Small intestine (tissue), 7 donors: ENCODE data around the gene PPP1R27. TPM values are rescaled to one million over a fixed set of nuclear protein-coding genes. Genes with fewer than 3 reads are reported as not detected.
"Not testable (repeated sequence)": the region's sequence is repeated elsewhere in the genome, so short reads cannot be mapped to it uniquely, and the experiment has no call there.

Source experiments
- DNase-seq, 2 donors: peaks; one replicate each; pipeline versions ENCODE4 v3.0.0 to v3.0.0-alpha.2; 2013
- FAIRE-seq: peaks from 2 replicates; lab custom pipeline; 2012; peaks lifted over from hg19 to GRCh38; lab: Jason Lieb, UNC
- H3K27ac ChIP-seq, 3 donors: one replicate each; pipeline ENCODE4 v1.5.1; 2013; ENCODE audit warnings: low read length in 2 of 3, mild to moderate bottlenecking in 2 of 3, control low read depth in 1 of 3, inconsistent platforms in 1 of 3, low read depth in 1 of 3, moderate library complexity in 1 of 3
- H3K27me3 ChIP-seq, 3 donors: one replicate each; pipeline ENCODE4 v1.6.1; 2013; ENCODE audit warnings: low read length in 3 of 3, inconsistent platforms in 1 of 3; ENCODE audit not compliant: control insufficient read depth in 3 of 3, insufficient read depth in 3 of 3
- H3K36me3 ChIP-seq, 3 donors: one replicate each; pipeline ENCODE4 v1.6.1; 2013; ENCODE audit warnings: low read length in 3 of 3, inconsistent platforms in 1 of 3, low read depth in 1 of 3, mild to moderate bottlenecking in 1 of 3, moderate library complexity in 1 of 3; ENCODE audit not compliant: control insufficient read depth in 3 of 3, insufficient read depth in 2 of 3
- H3K4me1 ChIP-seq, 3 donors: one replicate each; pipeline ENCODE4 v1.6.1; 2013; ENCODE audit warnings: low read length in 2 of 3, inconsistent platforms in 1 of 3, low read depth in 1 of 3, mild to moderate bottlenecking in 1 of 3, moderate library complexity in 1 of 3; ENCODE audit not compliant: control insufficient read depth in 3 of 3, insufficient read depth in 2 of 3
- H3K4me3 ChIP-seq, 3 donors: one replicate each; pipeline ENCODE4 v1.5.1; 2013; ENCODE audit warnings: low read length in 3 of 3, control low read depth in 1 of 3, inconsistent platforms in 1 of 3, low read depth in 1 of 3, mild to moderate bottlenecking in 1 of 3, moderate library complexity in 1 of 3
- H3K9me3 ChIP-seq, 2 donors: one replicate each; pipeline ENCODE4 v1.6.1; 2013; ENCODE audit warnings: low read depth in 1 of 2, low read length in 1 of 2; ENCODE audit not compliant: control insufficient read depth in 2 of 2, insufficient read depth in 1 of 2
- WGBS, 3 donors: extraction: QIAGEN DNeasy Blood & Tissue Kit; methylation state at CpG; one replicate each; pipeline ENCODE4 v1.1.7; 2013; 5-methylcytosine and 5-hydroxymethylcytosine counted together
- polyA plus RNA-seq, 4 donors: library from polyadenylated mRNA; stranded (reverse) in 3 of 4; unstranded in 1 of 4; fragments of 200-250 nt in 3 of 4; fragments of 120-200 nt in 1 of 4; gene quantifications; one replicate each; pipeline versions ENCODE4 v1.2.1 to v1.2.3, GENCODE V29; 2013
- donor health status: healthy with polysubstance abuse.
- donor health status: control.
- donor health status: control.
- donor health status: Bipolar disorder and iron deficiency.
- donor health status: healthy.

Gene PPP1R27
- polyA plus RNA-seq, 4 donors = 0.12 to 2.5 (median 0.49) TPM; not detected in 1

DNA sequence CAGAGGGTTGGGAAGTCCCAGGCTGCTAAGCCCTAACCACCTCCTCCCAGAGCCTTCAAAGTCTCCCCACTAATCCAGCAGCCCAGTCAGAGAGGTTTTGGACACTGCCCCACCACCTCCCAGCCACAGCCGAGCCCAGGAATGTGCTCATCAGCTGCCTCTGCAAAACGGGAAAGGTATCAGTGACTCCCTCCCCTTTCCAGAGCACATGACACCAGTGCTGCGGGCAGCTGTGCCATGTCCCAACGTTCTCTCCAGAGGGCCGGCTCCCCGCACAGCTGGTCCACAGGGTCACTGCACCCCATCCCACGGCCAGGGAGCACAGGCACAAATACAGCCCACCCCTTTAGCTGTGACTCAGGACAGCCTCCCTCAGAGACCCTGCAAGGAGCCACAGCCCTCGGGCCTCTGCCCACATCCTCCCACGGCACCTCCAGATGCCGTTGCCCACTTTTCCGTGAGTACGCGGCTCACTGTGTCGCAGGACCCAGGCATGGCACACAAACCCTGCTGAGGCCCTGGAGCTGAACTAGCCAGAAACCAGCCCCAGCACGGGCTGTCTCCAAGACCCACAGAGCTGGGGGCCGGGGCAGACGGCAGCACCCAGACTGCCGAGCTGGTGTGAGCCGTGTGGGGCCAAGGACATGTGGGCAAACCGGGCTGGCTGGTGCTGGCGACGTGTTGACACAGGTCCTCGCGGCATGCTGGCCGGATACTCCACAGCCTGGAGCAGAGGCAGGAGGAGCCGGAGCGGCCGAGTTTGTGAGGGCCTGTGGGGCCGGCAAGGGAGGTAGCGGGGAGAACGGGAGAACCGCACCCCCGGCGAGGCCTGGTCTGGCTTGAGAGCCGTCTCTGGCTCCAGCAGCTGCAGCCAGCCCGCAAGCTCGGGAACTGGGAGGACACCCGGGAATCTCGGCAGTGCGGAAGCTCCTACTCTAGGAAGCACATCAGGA lies 6.3 kb upstream of the PPP1R27 start:
- no peak overlapping the region for H3K27ac ChIP-seq
- no peaks in the 10 kb centered on the region for H3K9me3 ChIP-seq
- H3K36me3 ChIP-seq = peaks cover 14 to 52% (median 30%) of the 10 kb centered on the region in 3 donors
- H3K27me3 ChIP-seq = no peaks in the 10 kb centered on the region
- 77 to 83% (median 78%) methylated on average over 40 of the region's 40 CpGs for WGBS, 3 donors
- no peaks in the 10 kb centered on the region for H3K4me1 ChIP-seq
- no peak overlapping the region for H3K4me3 ChIP-seq
- DNase-seq (no peak), FAIRE-seq (no peak)

DNA sequence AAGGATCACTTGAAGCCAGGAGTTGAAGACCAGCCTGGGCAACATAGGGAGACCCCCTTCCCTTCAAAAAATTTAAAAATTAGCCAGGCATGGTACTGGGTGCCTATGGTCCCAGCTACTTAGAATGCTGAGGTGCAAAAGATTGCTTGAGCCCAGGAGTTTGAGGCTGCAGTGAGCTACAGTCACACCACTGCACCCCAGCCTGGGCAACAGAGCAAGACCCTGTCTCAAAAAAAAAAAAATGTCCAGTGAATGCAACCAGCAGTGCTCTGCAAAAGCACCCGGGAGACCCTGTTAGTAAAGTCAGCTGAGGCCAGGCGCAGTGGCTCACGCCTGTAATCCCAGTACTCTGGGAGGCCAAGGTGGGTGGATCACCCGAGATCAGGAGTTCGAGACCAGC lies 5.2 kb upstream of the PPP1R27 start:
- H3K36me3 ChIP-seq = peaks cover 6 to 41% (median 22%) of the 10 kb centered on the region in 3 donors
- not testable (repeated sequence) for H3K4me1 ChIP-seq, H3K27ac ChIP-seq, H3K4me3 ChIP-seq, DNase-seq, H3K9me3 ChIP-seq, H3K27me3 ChIP-seq, FAIRE-seq
- WGBS, 3 donors = 92 to 96% (median 94%) methylated on average over 5 of the region's 5 CpGs

DNA sequence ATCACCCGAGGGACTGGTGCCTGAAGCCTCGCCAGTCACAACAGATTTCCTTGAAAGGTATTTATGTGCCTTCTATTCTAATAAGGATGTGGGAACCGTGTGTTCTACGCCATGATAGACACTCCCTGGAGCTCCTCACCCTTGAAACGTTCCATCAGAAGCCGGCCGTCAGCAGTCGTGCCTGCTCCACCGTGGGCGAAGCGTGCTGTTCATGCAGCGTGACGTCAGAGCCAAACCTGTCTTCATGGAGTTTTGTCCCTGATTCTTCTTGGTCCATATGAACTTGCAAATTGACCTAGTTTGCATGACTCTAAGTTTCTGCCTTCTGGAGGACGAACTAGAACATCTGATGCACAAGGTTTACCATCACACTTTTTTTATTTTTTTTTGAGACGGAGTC lies 4.5 kb upstream of the PPP1R27 start:
- FAIRE-seq (no peak), DNase-seq (no peak)
- Histone ChIP-seq H3K4me1 (no peaks in the 10 kb centered on the region), H3K9me3 (no peaks in the 10 kb centered on the region), H3K27ac (no peak overlapping the region), H3K36me3 (peaks cover 0 to 38% (median 15%) of the 10 kb centered on the region in 3 donors), H3K4me3 (no peak overlapping the region), H3K27me3 (no peaks in the 10 kb centered on the region)
- WGBS, 3 donors = 83 to 84% (median 83%) methylated on average over 15 of the region's 15 CpGs

DNA sequence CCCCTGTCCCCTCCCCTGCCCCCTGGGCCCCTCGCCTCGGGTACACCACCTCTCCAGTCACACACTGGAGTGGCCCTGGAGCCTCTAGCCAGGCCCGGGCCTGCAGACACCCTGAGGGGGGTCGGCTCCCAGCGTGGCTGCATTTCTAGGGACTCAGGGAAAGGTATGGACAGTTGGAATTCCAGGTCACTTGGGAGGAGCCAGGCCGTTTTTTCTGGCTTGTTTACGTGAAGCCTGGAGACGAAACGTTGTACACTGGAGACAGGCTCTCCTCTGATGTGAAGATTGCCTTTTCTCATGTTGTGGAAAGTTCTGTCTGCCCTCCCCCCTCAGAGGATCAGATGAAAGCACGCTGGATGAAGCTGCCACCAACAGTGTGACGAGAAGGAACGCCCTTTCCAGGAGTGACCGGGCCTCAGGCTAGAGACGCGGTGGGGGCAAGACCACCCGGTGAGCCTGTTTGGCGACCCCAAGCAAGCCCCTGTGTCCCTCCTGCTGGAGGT lies 4.0 kb upstream of the PPP1R27 start:
- Histone ChIP-seq H3K27me3 (no peaks in the 10 kb centered on the region), H3K9me3 (no peaks in the 10 kb centered on the region), H3K4me1 (peaks cover 0 to 3% (median 0%) of the 10 kb centered on the region in 3 donors), H3K27ac (no peak overlapping the region), H3K36me3 (peaks cover 0 to 33% (median 11%) of the 10 kb centered on the region in 3 donors), H3K4me3 (no peak overlapping the region)
- whole genome bisulfite sequencing, 3 donors = 53 to 72% (median 64%) methylated on average over 17 of the region's 17 CpGs
- no peak for FAIRE-seq
- DNase-seq = no peak

DNA sequence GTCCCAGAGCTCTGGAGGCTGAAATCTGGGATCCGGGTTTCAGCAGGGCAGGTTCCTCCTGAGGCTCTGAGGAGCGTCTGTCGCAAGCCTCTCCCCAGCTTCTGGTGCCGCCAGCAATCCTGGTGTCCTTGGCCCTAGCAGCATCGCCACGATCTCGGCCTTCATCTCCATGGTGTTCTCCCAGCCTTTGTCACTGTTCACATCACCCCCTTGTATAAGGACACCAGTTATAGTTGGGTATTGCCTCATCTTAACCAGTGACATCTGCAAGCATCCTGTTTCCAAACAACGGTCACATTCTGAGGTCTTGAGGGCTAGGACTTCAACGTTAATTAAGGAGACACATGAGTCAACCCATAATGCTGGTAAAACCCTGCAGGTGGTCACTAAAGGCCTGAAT lies 2.8 kb upstream of the PPP1R27 start:
- Histone ChIP-seq H3K4me3 (no peak overlapping the region), H3K27me3 (no peaks in the 10 kb centered on the region), H3K9me3 (no peaks in the 10 kb centered on the region), H3K36me3 (peaks cover 0 to 21% (median under 1%) of the 10 kb centered on the region in 3 donors), H3K4me1 (peaks cover 0 to 8% (median 0%) of the 10 kb centered on the region in 3 donors), H3K27ac (peak overlapping the region in 1 of 3 donors; percentile 35)
- WGBS, 3 donors = 77 to 88% (median 82%) methylated on average over 9 of the region's 9 CpGs
- no peak for FAIRE-seq
- DNase-seq = no peak

DNA sequence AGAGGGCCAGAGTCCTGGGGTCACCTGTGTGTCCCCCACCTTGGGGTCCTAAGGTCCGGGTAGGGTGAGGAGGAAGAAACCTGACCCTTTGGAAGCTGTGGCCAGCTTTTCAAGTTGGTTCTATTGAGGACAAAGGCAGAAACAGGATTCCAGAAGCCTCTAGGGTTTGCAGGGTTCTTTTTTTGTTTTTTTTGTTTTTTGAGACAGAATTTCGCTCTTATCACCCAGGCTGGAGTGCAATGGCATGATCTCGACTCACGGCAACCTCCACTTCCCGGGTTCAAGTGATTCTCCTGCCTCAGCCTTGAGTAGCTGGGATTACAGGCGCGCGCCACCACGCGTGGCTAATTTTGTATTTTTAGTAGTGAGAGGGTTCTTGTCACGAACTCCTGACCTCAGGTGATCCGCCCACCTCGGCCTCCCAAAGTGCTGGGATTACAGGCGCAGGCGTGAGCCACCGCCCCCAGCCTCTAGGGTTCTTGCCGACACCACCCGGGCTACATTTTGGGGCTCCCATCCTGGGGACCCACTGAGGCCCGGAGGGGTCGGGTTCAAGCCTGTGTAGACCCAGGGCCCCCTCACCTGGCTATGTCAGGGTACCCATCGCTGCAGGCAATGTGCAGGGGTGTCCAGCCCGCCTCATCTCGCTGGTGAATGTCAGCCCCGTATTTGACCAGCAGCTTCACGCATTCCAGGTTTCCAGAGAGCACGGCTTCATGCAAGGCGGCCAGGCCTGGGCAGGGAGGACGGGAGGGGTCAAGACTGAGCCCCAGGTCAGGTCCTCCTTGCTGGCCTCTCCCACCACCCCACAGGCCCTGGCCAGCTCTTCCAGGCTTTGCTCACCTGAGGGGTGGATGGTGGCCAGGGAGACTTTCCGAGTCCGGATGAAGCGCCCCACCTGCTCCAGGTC lies 674 bp downstream of the PPP1R27 start:
- no peak for FAIRE-seq
- 76 to 84% (median 83%) methylated on average over 29 to 31 of the region's 31 CpGs for WGBS, 3 donors
- Histone ChIP-seq H3K36me3 (peaks cover 0 to 13% (median 0%) of the 10 kb centered on the region in 3 donors), H3K4me3 (peak overlapping the region in 2 of 3 donors; percentile 61 to 91), H3K27ac (peak overlapping the region; percentile 98 to 99 (median 98)), H3K4me1 (peaks cover 0 to 19% (median 4%) of the 10 kb centered on the region in 3 donors), H3K27me3 (no peaks in the 10 kb centered on the region), H3K9me3 (no peaks in the 10 kb centered on the region)
- no peak for DNase-seq

DNA sequence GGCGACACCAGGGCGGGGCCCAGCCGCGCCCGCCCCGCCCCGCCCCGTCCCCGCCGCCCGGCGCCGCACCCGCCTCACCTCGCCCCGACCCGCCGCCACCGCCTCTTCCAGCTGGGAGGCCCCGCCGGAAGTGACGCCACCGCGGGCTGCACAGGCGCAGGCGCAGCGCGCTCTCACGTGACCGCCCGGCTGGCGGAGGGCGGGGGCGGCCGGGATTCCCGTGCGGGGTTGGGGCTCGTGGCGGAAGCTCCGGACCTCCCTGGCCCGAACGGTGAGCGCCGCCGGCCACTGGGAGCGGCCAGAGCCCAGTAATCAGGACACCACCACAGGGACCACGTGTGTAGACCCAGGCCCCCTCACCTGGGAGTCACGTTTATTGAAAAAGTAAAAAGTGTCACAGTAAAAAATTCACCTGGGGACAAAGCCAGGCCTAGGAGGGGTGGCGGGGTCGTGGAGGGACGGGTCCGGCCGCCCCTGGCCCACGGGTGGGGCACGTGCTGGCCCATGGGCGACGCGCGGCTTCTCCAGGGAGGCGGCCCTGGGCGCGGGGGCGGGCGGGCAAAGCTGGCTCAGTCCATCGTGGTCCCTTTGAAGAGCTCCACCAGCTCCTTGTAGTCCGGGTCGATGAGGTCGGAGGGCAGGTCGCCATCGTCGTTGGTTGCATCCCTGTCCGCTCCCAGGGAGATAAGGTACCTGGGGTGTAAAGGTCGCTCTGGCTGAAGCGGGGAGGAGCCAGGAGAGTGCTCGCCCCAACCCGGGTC lies 1.5 kb downstream of the PPP1R27 start, which contains the start of gene MCRIP1:
TSS of gene MCRIP1 (minus strand) at position 132 of the 761 bp plus-strand sequence. CDS start 8,785 bp downstream, outside the sequence.
- FAIRE-seq = no peak
- 1% methylated on average over 37 to 76 of the region's 76 CpGs for WGBS, 3 donors
- H3K4me1 ChIP-seq = peaks cover 0 to 19% (median 4%) of the 10 kb centered on the region in 3 donors

More for the DNA sequence above, 1.5 kb downstream of the PPP1R27 start, which contains the start of gene MCRIP1:
- Histone ChIP-seq H3K4me3 (peak within 1 kb of the TSS; percentile 61 to 91 (median 67)), H3K9me3 (no peaks in the 10 kb centered on the region), H3K27ac (peak within 1 kb of the TSS; percentile 98 to 99 (median 98)), H3K27me3 (no peaks in the 10 kb centered on the region), H3K36me3 (peaks cover 0 to 16% (median 0%) of the 10 kb centered on the region in 3 donors)
- peak; percentile 94 to 98 for DNase-seq
